T-helper 2 cell treated with Interferon-gamma antibody and Interleukin-4, amounts not matched to agents 100 ng/mL and 5 ng/mL, for 36 hours (primary cell): ENCODE measurements around the gene TRIM59. TPM values are rescaled to one million over a fixed set of nuclear protein-coding genes. Genes with fewer than 3 reads are reported as not detected.

Source experiments
- intact Hi-C: fragments of 100-400 bp; cut with micrococcal nuclease; formaldehyde crosslinking; loops from one replicate; pipeline ENCODE4 v1.15.1; 2023
- total RNA-seq: library from RNA; stranded (reverse); gene quantifications from 2 replicates; pipeline ENCODE4 v1.2.3, GENCODE V29; 2022

The TRIM59 gene
- total RNA-seq, 1 donor from 2014 or later: 51.7 TPM

GRCh38 chr3:160403796-160404470, 45.7 kb downstream of the TRIM59 start:
- intact Hi-C loops: no loop called here

GRCh38 chr3:160403028-160403545, 46.5 kb downstream of the TRIM59 start:
- intact Hi-C loops: no loop called here

- intact Hi-C loops: loop anchor here (1.0 kb wide), 1 partner anchor 9 kb away; no protein-coding TSS in a partner anchor
Measured at GRCh38 chr3:160402221-160403027, 47.2 kb downstream of the TRIM59 start.

GRCh38 chr3:160401291-160402095, 48.1 kb downstream of the TRIM59 start:
- intact Hi-C loops: loop anchor here (1.0 kb wide), 1 partner anchor 10 kb away; no protein-coding TSS in a partner anchor

- intact Hi-C loops: no loop called here
Measured at GRCh38 chr3:160400702-160401150, 48.9 kb downstream of the TRIM59 start.

- intact Hi-C loops: no loop called here
Measured at GRCh38 chr3:160400030-160400701, 49.4 kb downstream of the TRIM59 start.

- intact Hi-C loops: loop anchor here (1.0 to 5.0 kb wide), 7 partner anchors 50 to 821 kb away; partner anchors contain the start of genes C3orf80, IL12A, KPNA4 and NMD3
Measured at GRCh38 chr3:160399125-160400029, 50.2 kb downstream of the TRIM59 start, which contains the start of the genes IFT80 and SMC4. Gene IFT80, minus strand, starts transcription at chr3:160399225. Its CDS starts 14,625 bp downstream, at chr3:160384600. Gene SMC4, plus strand, starts transcription at chr3:160399650. Its CDS starts 1,177 bp downstream, at chr3:160400827.

- intact Hi-C loops: loop anchor here (1.0 to 5.0 kb wide), 7 partner anchors 51 to 822 kb away; partner anchors contain the start of genes C3orf80, IL12A, KPNA4 and NMD3
Measured at GRCh38 chr3:160398820-160399124, 50.8 kb downstream of the TRIM59 start.

GRCh38 chr3:160395297-160395696, 54.3 kb downstream of the TRIM59 start:
- intact Hi-C loops: loop anchor here (5.0 kb wide), 1 partner anchor 408 kb away; the partner anchor contains the start of gene IL12A

- intact Hi-C loops: no loop called here
Measured at GRCh38 chr3:160394009-160394392, 55.6 kb downstream of the TRIM59 start.

GRCh38 chr3:160393346-160394008, 56.1 kb downstream of the TRIM59 start:
- intact Hi-C loops: no loop called here

GRCh38 chr3:160392798-160393197, 56.8 kb downstream of the TRIM59 start:
- intact Hi-C loops: no loop called here

- intact Hi-C loops: no loop called here
Measured at GRCh38 chr3:160390565-160391138, 58.9 kb downstream of the TRIM59 start.

Other genes starting within 250 kb of the TRIM59 start
- 0.14 and 0.16 TPM in 2 replicates for gene C3orf80, start 224.4 kb downstream of the TRIM59 start, total RNA-seq
- gene IFT80, start 50.6 kb downstream of the TRIM59 start, total RNA-seq: 25.7 and 26.7 TPM in 2 replicates
- 290 TPM in 2 replicates for gene SMC4, start 50.1 kb downstream of the TRIM59 start, total RNA-seq
- gene KPNA4, start 115.8 kb upstream of the TRIM59 start, total RNA-seq: 42.9 and 52.9 TPM in 2 replicates
- not detected in 2 replicates for gene ARL14, start 227.4 kb upstream of the TRIM59 start, total RNA-seq